Astrocyte of the cerebellum (primary cell): ENCODE data around the gene AGAP1.

Experiments used
- DNase-seq: peaks from one replicate; pipeline ENCODE4 v3.0.0-alpha.2; 2011; ENCODE audit warnings: low read depth
- H3K4me3 ChIP-seq: 2 replicates; pipeline ENCODE4 v1.5.1; 2011; ENCODE audit warnings: mild to moderate bottlenecking, low read depth, low read length, moderate library complexity
- CTCF ChIP-seq: IDR thresholded peaks from 2 replicates; pipeline ENCODE4 v1.5.1; 2012; ENCODE audit warnings: low read length, low read depth, moderate library complexity, mild to moderate bottlenecking; ENCODE audit errors: missing control alignments
- in situ Hi-C: cut with HindIII; loops from 2 replicates; pipeline ENCODE4 v1.10.0; 2017; ENCODE audit warnings: low sequenced_read_pairs

The AGAP1 gene

GRCh38 chr2:235847576-235847975 is 353.7 kb downstream of the AGAP1 start:
- no peak overlapping the region for H3K4me3 ChIP-seq
- TF ChIP-seq CTCF: no peak
- in situ Hi-C loops: loop anchor here (5.0 kb wide), 1 partner anchor 55 kb away; no protein-coding TSS in a partner anchor
- no peak for DNase-seq

DNA sequence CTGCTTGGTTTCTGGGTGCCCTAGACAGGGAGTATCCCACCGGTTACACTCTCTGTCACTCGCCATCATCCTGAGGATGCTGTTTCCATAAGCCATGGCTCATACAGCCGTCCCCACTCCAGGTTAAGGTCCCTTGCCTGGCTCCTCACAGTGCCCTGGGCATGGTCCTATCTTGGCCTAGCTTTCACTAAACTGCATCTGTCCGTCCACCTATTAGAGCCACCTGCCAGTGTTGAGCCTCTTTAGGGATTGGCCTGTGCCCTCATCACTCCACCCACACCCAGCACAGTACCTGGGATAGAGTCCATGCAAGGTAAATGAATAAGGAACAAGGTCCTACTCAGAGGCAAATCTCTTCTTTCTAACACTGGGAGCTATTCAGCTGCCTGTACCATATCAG is 354.2 kb downstream of the AGAP1 start:
- no peak for DNase-seq
- H3K4me3 ChIP-seq: no peak overlapping the region
- TF ChIP-seq CTCF: no peak
- in situ Hi-C loops: loop anchor here (5.0 kb wide), 1 partner anchor 54 kb away; no protein-coding TSS in a partner anchor

- in situ Hi-C loops: loop anchor here (5.0 kb wide), 1 partner anchor 53 kb away; no protein-coding TSS in a partner anchor
- no peak overlapping the region for H3K4me3 ChIP-seq
- DNase-seq: no peak
- no peak for TF ChIP-seq CTCF
Observed at GRCh38 chr2:235848946-235849345, 355.1 kb downstream of the AGAP1 start.

DNA sequence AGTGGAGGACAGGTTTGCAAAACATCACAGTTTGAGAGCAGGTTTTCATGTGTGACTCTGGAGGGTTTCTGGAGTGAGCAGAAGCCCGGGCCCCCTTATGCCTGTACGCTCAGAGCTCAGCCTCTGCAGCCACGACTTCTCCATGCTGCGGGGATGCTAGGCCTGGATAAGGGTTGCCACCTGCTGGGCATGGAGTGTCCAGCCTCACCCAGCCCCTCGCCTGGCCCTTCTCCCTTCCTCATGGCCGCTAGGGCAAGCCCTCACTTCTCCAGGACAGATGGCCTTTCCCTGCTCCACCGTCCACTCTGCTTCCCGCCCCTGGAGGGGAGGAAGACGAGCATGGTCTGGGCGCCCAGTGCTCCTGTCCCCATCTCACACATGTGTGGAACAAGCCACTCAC is 355.6 kb downstream of the AGAP1 start:
- no peak for DNase-seq
- no peak for TF ChIP-seq CTCF
- no peak overlapping the region for H3K4me3 ChIP-seq
- in situ Hi-C loops: loop anchor here (5.0 kb wide), 1 partner anchor 53 kb away; no protein-coding TSS in a partner anchor

GRCh38 chr2:235850289-235850688 is 356.4 kb downstream of the AGAP1 start:
- DNase-seq: no peak
- H3K4me3 ChIP-seq: no peak overlapping the region
- TF ChIP-seq CTCF: no peak
- in situ Hi-C loops: no loop called here

DNA sequence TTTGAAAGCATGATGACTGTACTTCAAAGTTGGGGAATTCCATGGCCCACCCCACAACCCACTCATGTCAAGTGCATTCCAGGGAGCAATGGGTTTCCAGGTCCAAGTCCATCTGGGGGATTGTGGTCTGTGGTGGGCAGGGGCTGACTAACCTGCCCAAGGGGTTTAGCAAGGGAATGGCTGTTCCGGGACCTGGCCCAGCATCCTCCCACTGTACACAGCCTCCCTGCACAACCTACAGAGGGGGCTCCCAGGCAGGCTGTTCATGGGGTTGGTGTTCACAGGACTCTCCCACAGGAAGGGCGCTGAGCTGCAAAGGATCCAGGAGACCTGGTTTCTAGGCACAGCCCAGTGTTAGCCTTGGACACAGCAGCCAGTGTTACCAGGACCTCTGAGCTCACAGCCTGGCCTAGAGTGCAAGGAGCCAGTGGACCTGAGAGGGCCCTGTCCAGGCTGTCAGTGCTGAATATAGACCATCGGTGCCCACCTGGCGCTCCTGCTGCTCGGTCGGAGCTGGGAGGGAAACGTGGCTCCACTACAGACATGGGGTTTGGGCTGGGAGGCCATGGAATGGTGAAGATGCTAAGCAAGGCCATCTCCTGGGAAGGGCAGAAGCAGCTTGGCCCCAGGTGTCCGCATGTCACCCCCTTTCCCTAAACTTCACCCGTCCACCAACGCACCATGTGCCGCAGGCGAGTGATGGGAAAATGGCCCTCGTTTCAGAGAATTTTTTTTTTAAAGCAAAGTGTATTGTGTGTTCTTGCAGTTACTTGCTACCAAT is 357.1 kb downstream of the AGAP1 start:
- in situ Hi-C loops: no loop called here
- no peak for TF ChIP-seq CTCF

More for the DNA sequence above, 357.1 kb downstream of the AGAP1 start:
- no peak overlapping the region for H3K4me3 ChIP-seq
- no peak for DNase-seq
